HG03066 (cell line): ENCODE data around the gene MCEMP1.

Experiments used
- ATAC-seq: cut with Tn5 transposase; IDR thresholded peaks from one replicate; pipeline ENCODE4 v1.9.1; 2021; ENCODE audit warnings: low read depth; ENCODE audit not compliant: unreplicated experiment

The MCEMP1 gene

DNA sequence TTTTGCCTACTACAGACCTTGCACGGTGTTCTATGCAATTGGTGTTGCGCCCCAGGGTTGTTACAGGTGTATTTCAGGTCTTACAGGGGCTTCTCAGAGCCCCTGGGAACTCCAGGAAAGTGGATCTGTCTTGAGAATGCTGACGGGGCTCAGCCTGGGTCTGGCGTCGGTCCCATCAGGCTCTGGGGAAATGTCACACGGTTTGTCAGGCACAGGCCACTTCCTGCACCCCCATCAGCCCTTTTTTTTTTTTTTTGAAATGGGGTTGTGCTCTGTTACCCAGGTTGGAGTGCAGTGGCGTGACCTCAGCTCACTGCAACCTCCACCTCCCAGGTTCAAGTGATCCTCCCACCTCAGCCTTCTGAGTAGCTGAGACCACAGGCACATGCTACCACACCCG is 41.8 kb downstream of the MCEMP1 start:
- no peak for ATAC-seq

DNA sequence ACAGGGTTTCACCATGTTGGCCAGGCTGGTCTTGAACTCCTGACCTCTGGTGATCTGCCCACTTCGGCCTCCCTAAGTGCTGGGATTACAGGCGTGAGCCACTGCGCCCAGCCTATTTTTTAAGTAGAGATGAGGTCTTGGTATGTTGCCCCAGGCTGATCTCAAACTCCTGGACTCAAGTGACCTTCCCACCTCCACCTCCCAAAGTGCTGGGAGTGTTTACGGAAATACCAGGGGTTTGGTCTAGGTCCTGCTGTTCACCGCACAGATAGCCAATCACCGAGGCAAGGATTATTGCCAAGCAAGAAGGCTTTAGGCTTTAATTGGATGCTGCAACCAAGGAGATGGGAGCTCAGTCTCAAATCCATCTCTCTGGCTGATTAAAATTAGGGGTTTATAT is 43.5 kb downstream of the MCEMP1 start:
- no peak for ATAC-seq

DNA sequence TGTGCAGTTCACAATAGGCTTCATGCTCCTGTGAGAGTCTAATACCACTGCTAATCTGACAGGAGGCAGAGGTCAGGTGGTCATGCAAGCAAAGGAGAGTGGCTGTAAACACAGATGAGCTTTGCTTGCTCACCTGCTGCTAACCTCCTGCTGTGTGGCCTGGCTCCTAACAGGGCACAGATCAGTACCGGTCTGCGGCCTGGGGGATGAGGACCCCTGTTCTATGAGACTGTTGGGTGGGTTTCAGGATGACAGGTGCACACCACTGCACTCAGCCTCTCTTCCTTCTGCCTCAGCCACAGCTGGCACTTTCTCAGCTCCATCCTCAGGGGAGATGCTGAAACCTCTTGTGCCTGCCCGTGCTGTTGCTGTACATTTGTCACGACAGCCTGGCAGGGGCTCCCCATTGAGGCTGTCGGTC is 45.4 kb downstream of the MCEMP1 start:
- ATAC-seq, result no peak

DNA sequence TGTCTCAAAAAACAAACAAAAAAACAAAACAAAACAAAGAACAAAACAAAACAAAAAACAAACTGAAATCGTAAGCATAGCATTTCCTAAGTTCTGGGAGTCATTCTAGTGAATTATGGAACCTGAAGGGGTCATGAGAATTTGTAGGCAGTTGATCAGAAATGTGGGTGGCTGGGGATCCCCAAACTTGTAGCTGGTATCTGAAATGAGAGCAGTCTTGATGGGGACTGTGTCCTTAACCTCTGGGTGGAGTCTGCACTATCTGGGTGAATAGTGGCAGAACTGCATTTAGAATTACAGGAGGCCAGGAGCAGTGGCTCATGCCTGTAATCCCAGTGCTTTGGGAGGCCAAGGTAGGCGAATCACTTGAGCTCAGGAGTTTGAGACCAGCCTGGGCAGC is 48.9 kb downstream of the MCEMP1 start:
- no peak for ATAC-seq

DNA sequence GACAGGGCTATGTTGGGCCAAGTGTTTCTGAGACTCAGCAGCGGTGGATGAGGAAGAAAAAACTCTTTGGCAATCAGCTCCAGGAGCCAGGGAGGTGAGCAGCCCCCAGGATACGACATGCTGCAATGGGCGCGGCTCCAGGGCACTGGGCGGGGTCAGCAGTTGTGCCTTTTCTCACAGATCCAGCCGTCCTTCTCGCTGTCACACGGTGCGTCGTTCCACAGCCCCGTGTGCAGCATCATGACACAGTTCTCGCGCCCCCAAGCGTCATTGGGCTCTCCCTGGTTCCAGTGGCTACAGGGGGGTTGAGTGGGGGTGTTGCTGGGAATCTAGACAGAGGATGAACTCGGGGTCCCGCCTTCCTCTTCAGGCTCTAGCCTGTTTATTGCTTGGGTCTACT is 52.3 kb downstream of the MCEMP1 start:
- no peak for ATAC-seq
